CD4-positive, alpha-beta T cell treated with Interleukin-6 for 4 hours (primary cell): Measurements from ENCODE around the gene ICA1.
A peak's percentile ranks its signal among the peaks of the same experiment; 100 is the strongest.

ENCODE experiments used
- DNase-seq: peaks from one replicate; pipeline ENCODE4 v3.0.0-alpha.2; 2020; ENCODE audit warnings: mixed read lengths

ICA1 gene

DNA sequence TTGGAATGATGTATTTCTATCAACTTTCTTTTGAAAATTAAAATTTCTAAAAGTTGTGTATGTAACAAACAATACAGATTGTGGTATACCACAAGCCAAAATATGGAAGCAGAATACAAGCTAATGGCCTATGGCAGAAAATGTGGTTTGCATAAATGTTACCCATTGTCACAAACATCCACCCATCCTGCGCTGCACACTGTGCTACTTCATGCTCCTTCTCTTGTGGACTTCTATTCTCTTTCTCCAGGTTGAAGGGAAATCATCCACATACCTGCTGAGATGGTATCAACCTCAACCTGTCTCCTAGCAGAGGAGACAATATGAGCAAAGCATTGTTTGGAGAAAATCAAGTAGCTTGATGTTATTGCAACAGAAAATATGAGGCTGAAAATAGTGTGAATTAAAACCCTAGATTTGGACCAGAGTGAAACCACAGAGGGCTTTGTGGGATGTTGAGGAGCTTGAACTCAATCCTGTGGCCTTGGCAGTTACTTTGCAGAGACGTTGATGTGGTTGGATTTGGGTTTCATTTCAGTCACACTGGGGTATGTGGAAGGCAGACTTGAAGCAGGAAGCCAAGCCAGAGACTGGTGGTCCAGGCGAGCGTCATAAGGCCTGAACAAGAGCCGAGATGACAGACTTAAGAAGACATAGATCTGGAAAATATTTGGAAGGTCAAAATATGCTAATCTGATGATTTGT is 63.8 kb downstream of the ICA1 start:
- peak; percentile 4 for DNase-seq

GRCh38 chr7:8192897-8193296 is 69.1 kb downstream of the ICA1 start:
- no peak for DNase-seq

DNA sequence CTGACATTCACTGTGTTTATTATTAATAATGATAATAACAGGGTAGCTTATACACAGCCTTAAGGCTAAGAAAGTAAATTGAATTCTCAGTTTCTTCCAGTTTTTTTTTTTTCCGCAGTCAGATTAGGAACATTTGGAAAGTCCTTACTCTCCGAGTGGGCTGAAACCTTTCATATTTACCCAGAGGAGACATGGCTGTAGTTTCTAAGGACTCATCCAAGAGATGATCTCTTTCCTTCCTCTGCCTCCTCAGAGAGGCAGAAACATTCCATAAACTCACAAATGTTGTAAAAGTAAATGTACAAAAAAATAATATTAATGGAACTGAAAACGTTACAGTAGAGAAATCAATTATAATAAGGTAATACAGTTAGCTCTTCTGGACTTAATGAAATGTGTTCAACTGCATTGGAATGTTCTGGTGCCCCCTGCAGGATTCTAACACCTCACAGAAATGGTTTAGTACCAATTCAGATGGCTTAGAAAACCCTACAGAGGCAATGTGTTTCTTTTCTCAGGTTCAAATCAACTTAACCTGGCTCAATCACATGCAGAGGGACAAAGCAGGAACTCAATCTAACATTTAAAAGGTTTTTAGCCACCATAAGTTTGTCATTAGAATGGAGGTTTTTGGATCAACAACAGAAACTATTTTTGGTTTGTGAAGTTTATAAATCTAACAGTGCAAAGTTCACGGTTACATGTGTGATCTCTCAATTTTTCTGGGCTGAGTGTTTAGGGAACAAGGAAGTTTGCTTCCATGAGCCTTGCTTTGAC is 71.7 kb downstream of the ICA1 start:
- peak; percentile 82 for DNase-seq

GRCh38 chr7:8189625-8190024 is 72.3 kb downstream of the ICA1 start:
- no peak for DNase-seq

DNA sequence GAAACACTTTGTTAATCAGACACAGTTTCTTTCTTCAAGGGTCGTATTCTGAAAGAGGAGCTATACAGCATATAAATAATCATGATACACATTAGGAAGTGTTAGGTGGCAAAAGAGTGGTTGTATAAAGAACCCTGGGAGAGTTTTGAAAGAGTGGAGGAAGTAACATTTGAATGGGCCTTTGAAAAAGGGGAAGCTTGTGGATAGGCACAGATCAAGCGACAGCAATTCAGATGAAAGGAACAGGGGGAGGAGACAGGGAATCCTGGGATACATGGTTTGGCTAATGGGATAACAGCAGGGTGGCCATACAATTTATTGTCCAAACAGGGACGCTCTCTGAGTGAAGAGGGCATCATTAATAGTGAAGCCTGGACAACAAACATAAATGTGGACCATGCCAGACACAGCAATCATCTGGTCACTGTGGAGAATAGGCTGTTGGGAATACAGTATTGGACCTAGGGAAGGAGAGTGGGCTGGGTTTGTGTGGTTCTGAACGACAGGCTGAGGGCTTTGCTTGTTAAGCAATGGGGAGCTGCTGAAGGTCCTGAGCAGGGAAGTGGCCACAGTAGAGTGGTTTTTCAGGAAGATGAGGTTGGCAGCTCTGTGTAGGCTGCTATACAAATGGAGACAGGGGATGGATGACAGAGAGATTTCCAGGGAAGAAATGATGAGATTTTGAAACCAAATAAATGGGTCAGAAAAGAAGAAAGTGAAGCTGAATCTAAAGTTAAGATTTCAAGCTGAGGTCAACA is 75.9 kb downstream of the ICA1 start:
- no peak for DNase-seq

- DNase-seq, result no peak
Measured at GRCh38 chr7:8184221-8184620, 77.7 kb downstream of the ICA1 start.

DNA sequence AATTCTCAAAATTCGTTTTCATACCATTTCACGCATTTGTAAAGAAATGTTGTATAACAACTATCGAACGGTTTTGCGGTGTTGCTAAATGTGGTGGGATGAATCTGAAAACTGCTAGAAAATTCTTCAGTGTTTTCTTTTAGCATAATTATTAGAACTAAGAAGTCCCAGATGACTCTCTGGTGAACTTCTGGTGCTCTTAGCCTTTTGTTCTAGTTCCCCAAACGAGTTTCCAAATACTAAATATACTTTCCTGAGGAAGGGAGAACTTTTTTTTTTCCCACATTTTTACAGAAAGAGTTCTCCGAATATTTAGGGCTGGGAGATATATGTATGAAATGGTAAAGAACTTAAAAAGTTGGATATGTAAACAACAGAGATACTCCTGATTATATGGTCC is 82.5 kb downstream of the ICA1 start:
- no peak for DNase-seq

DNA sequence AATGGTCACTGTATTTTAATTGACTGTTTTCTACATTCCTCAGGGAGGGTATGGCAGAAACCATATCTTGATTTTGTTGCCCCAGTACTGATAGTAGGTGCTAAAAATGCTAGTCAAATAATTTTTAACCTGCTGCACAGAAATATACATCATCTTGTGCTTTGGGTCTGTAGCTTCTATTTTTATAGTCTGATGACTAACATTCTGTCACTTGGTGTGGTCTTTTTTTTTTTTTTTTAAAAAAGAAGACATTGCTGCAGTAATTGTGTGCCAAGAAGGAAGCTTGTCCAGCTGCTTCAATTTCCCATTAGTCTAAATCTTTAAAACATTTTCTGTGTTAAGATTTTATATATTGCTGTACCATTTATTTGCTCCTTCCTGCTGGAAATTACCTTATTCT is 83.6 kb downstream of the ICA1 start:
- DNase-seq, result no peak

DNA sequence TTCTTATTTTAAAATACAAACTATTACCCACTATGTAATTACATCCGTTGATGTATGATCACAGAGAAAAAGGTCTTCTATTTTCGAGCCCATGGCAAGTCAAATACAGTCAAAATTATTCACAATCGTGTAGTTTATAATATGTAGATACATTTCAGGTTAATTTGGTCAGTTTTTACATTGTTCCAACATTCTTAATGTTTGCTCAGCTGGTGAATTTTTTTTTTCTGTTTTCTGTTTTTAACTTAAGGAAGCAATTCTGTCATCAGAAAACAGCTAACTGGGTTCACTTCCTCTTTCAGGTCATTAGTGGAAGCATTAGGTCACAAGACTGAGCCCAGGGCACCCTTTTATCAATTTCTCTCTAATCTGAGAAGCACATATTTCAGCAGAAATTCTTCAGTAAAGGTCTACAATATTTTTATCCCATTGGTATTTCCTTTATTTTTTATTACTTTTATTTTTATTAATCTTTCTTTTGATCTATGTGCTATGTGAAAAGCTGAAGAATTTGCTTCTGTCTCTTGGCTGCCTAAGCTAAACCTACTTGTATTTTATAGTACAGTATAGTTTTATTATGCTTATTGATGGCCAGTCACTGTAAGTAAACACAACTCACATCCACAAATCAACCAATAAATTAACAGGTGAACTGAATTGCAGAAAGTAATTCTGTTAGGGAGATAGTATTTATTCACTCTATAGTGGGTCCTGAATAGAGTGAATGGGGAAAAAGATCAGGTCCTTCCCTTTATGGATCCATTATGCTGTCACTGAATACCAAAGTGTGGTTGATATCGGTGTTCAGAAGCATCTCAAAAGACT is 84.6 kb downstream of the ICA1 start:
- DNase-seq, result no peak

DNA sequence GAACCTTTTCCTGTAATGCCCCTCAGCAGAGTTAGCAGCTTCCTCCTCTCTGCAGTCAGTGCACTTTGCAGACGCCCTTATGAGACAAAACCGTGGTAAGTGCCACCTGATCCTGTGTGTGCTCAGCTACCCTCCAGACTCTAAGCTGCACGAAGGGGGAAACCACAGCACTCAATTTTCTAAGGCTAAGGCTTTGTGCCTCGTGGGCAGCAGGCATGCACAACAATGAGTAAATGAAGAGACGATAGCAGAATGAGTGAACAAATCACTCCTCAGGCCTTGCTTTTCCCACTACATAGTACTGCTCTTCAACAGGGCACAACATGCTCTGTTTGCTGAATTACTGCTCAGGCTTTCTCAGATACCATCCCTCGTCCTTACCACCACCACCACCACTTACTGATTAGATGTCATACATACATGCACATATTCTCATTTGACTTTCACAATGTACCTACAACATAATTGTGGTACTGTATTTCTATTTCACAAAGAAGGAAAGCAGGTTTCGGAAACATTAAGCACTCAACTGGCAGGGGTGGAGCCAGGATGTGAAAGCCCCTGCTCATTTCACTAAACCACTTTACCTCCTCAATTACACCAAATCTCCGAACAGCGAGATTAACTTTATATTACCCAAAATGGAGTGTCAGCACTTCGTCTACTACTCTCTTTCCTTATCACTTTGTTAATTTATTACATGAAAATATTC is 85.4 kb downstream of the ICA1 start:
- DNase-seq, result peak; percentile 82

DNA sequence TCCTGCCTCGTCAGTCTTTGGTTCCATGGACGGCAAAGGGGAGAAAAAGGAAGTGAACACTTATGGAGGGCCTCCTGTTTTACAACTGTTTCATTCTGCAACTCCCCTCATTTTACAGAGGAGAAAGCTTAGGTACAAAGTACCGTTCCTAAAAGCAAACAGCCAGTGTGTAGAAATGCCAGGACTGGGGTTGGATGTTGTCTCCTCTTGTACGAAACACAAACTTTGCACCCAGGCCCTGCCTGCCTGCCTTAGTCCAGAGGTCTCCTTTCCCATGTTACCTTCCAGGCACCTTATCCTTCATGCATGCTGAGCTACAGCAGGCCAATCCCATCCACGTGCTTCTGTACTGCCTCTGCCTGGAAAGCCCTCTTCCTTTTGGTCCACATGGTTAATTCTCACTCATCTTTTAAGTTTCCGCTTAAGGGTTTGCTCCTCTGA is 86.0 kb downstream of the ICA1 start:
- no peak for DNase-seq

DNA sequence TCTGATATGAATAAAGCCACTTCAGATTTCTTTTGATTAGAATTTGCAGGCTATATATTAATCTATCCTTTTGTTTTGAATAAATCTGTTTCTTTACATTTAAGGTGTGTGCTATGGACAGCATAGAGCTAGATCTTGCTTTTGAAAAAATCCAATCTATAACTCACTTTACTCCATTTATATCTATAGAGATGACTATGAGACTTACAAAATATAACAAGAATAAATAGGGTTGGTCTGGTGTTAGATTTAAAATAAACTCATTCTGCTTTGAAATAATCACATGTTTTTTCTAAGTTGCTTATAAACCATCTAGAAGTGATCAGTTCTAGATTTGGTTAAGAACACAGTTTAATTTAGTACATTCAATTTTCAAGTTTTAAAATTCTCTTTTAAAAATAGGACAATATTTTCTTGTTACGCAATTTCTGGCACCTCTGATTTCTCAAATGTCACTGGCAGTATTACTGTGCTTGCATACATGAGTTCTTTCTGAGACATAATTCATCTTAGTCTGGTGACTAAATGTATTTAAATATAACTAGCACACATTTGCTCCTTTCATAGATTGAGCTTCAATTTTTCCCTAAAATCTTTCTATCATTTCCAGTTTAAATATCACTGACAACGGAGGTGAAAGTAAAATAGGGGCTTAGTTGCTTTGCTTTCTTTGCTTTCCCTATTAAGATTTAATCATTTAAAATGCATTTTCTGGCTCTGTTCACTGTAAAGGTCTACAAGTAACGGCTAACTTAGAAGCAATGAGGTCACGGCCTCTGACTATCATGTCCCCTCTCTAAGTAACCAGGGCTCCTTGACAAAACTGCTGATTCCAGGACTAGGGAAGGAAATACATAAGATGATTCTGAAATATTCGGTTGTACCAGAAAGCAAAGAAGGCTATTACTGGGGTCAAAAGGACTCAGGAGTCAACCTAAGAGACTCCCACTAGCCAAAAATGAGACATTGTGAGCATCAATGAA is 89.3 kb downstream of the ICA1 start:
- no peak for DNase-seq

GRCh38 chr7:8169171-8169570 is 92.8 kb downstream of the ICA1 start:
- no peak for DNase-seq

DNA sequence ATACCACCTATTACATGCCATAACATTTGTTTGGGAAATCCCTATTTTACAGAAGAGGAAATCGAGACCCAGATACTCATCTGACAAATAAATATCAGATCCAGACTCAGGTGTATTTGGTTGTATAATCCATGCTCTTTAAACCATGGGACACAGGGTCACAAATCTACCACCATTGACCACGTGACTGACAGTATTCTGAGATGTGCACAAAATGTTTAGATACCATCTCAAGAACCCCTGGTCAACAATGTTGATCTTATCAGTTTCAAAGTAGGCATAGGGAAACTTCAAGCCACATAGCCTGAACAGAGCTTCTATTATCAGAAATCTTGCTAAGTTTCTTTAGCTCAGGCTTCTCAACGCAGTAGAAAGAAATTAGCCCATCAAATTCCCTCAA is 93.6 kb downstream of the ICA1 start:
- DNase-seq, result no peak

- no peak for DNase-seq
Measured at GRCh38 chr7:8165150-8165549, 96.8 kb downstream of the ICA1 start.

GRCh38 chr7:8162181-8162580 is 99.8 kb downstream of the ICA1 start:
- DNase-seq, result no peak

- no peak for DNase-seq
Measured at GRCh38 chr7:8161364-8161828, 100.6 kb downstream of the ICA1 start.

GRCh38 chr7:8160779-8161345 is 101.1 kb downstream of the ICA1 start:
- no peak for DNase-seq

DNA sequence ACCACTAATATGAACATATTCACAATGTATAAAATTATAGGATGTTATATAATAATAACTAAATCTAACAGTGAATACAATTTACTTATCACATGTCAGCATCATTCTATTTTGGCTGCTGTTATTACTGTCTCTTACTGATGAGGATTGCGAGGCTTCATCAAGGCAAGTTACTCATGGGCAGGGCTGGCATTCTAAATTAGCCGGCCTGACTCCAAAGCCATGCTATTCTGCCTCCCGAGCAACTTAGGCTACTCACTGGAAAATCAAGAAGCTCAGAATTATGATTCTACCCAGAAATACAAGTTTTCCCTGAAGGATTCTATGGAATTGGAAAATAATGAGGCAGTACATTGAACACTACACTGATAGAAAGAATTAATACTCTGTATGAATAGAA is 101.7 kb downstream of the ICA1 start:
- DNase-seq, result no peak

GRCh38 chr7:8159595-8159994 is 102.4 kb downstream of the ICA1 start:
- DNase-seq, result no peak
